Activated T-helper 17 cell treated with anti-CD3 and anti-CD28 coated beads, Interleukin-2, amount 50 U/mL, for 72 hours (primary cell): ENCODE results near the gene FBRS. TPM values are rescaled to one million over a fixed set of nuclear protein-coding genes. Genes with fewer than 3 reads are reported as not detected.

Source experiments
- ATAC-seq: fragments of 150-1000 bp; cut with Tn5 transposase; replicated peaks from 2 replicates; pipeline ENCODE4 v1.10.0; 2021; ENCODE audit warnings: mild to moderate bottlenecking, moderate library complexity
- H3K27ac Mint-ChIP-seq: one replicate; pipeline ENCODE4 v1.8.0; 2022; ENCODE audit warnings: mixed read lengths
- H3K27me3 Mint-ChIP-seq: one replicate; pipeline ENCODE4 v1.8.0; 2022; ENCODE audit warnings: mixed read lengths
- H3K36me3 Mint-ChIP-seq: one replicate; pipeline ENCODE4 v1.8.0; 2022; ENCODE audit warnings: low read depth, mild to moderate bottlenecking, mixed read lengths
- H3K4me1 Mint-ChIP-seq: one replicate; pipeline ENCODE4 v1.8.0; 2022; ENCODE audit warnings: mixed read lengths
- H3K4me3 Mint-ChIP-seq: one replicate; pipeline ENCODE4 v1.8.0; 2022; ENCODE audit warnings: mild to moderate bottlenecking, mixed read lengths
- H3K9me3 Mint-ChIP-seq: one replicate; pipeline ENCODE4 v1.8.0; 2022; ENCODE audit warnings: mixed read lengths
- total RNA-seq, 2 donors: library from RNA; stranded (reverse); gene quantifications; one replicate each; pipeline ENCODE4 v1.2.3, GENCODE V29; 2022

FBRS gene
- total RNA-seq, 2 donors from 2014 or later, result 92.6 to 140 TPM

- no peaks in the 10 kb centered on the region for H3K9me3 Mint-ChIP-seq
- no peaks in the 10 kb centered on the region for H3K27me3 Mint-ChIP-seq
- H3K27ac Mint-ChIP-seq, result no peak overlapping the region
- no peak overlapping the region for H3K4me3 Mint-ChIP-seq
- peaks cover 6% of the 10 kb centered on the region for H3K4me1 Mint-ChIP-seq
- ATAC-seq, result no peak
- peaks cover 81% of the 10 kb centered on the region for H3K36me3 Mint-ChIP-seq
These were observed 3.4 kb upstream of the FBRS start for GRCh38 chr16:30654856-30655255.

DNA sequence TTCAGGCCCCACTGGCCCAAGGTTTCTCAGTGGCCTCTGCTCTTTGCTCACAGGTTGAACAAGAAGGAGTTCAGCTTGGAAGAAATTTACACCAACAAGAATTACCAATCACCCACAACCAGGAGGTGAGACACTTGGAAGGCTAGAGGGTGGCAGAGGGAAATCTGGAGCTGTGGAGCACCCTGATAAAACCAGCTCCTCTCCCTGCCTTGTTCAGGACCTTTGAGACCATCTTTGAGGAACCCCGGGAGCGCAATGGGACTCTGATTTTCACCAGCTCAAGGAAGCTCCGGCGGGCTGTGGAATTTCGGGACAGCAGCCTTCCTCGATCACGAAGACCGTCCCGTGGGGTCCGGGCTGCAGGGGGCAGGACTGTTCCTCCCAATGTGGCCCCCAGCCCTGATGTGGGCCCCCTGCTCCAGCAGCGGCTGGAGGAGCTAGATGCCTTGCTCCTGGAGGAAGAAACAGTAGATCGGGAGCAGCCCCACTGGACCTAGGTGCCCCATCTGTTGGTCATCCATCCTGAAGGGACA lies 2.4 kb upstream of the FBRS start:
- no peaks in the 10 kb centered on the region for H3K27me3 Mint-ChIP-seq

DNA sequence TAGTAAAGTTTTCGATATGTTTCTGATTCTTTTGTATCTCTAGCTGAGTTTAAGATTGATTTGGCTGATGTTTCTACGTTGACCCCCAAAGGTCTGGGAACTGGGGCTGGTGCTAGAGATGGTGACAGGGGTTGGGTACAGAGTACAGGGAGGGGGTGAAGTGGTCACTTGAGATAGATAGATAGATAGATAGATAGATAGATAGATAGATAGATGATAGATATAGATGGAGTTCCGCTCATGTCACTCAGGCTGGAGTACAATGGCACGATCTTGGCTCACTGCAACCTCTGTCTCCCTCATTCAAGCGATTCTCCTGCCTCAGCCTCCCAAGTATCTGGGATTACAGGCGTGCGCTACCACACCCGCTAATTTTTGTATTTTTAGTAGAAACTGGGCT lies 1.8 kb upstream of the FBRS start:
- H3K27ac Mint-ChIP-seq, result peak overlapping the region; percentile 99
- H3K4me1 Mint-ChIP-seq, result peaks cover 16% of the 10 kb centered on the region
- peak overlapping the region; percentile 8 for H3K4me3 Mint-ChIP-seq
- no peaks in the 10 kb centered on the region for H3K9me3 Mint-ChIP-seq
- H3K36me3 Mint-ChIP-seq, result peaks cover 84% of the 10 kb centered on the region
- ATAC-seq, result no peak
- no peaks in the 10 kb centered on the region for H3K27me3 Mint-ChIP-seq

More for the DNA sequence above, 2.4 kb upstream of the FBRS start:
- Mint-ChIP-seq H3K9me3 (no peaks in the 10 kb centered on the region), H3K36me3 (peaks cover 82% of the 10 kb centered on the region), H3K4me1 (peaks cover 11% of the 10 kb centered on the region), H3K4me3 (peak overlapping the region; percentile 8), H3K27ac (peak overlapping the region; percentile 99)
- ATAC-seq, result no peak

GRCh38 chr16:30656974-30657865 lies 1.0 kb upstream of the FBRS start:
- ATAC-seq, result no peak
- H3K27me3 Mint-ChIP-seq, result no peaks in the 10 kb centered on the region
- H3K4me3 Mint-ChIP-seq, result peak overlapping the region; percentile 89
- no peaks in the 10 kb centered on the region for H3K9me3 Mint-ChIP-seq
- H3K4me1 Mint-ChIP-seq, result peaks cover 18% of the 10 kb centered on the region
- H3K27ac Mint-ChIP-seq, result peak overlapping the region; percentile 99
- H3K36me3 Mint-ChIP-seq, result peaks cover 84% of the 10 kb centered on the region

- Mint-ChIP-seq H3K4me3 (peak overlapping the region; percentile 89), H3K4me1 (peaks cover 27% of the 10 kb centered on the region), H3K27ac (peak overlapping the region; percentile 99), H3K27me3 (no peaks in the 10 kb centered on the region), H3K36me3 (peaks cover 89% of the 10 kb centered on the region), H3K9me3 (no peaks in the 10 kb centered on the region)
- peak; percentile 18 for ATAC-seq
These were observed 688 bp downstream of the FBRS start for GRCh38 chr16:30658731-30659506.

- ATAC-seq, result no peak
- Mint-ChIP-seq H3K27ac (peak overlapping the region; percentile 90), H3K4me3 (peak overlapping the region; percentile 89), H3K36me3 (peaks cover 86% of the 10 kb centered on the region), H3K9me3 (no peaks in the 10 kb centered on the region), H3K27me3 (no peaks in the 10 kb centered on the region), H3K4me1 (peaks cover 27% of the 10 kb centered on the region)
These were observed 1.5 kb downstream of the FBRS start for GRCh38 chr16:30659507-30660423.

DNA sequence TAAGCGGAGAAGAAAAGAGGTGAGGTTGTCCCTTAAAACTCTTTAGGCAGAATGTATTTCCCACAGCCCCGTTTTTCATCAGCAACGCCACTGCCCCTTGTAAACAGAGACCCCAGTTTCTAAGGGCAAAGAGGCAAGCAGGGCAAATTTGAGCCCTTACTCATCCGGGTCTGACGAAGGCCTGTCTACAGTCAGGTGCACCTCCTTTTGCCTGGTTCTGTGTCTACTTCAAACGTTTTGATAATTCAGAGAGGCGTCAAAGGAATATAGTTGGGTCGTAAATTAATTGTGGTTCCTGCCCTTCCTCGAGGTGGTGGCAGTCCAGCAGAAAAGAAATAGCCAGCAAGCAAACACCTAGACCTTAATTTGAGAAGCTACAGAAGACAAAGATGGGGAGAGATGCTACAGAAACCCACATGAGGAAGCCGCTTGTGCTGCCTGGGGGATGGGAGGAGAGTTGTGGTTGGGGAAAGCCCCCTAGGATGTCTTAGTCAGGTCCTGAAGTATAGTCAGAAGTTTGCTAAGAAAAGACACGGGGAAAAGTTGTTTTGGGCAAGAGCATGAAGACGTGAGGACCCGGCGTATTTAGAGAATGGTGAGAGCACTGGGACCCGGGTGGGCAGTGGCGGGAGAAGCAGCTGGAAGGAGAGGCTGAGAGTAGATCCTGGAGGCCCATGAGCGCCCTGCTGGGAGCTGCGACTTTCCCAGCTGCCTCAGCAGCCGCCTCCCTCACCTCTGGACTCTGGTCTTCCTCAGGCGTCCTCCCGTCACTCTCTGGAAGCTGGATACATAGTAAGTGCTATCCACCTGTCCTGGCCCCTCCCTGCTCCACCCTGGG lies 2.4 kb downstream of the FBRS start:
- peaks cover 27% of the 10 kb centered on the region for H3K4me1 Mint-ChIP-seq
- no peaks in the 10 kb centered on the region for H3K9me3 Mint-ChIP-seq
- ATAC-seq, result peak; percentile 33
- H3K4me3 Mint-ChIP-seq, result peak overlapping the region; percentile 89
- H3K36me3 Mint-ChIP-seq, result peaks cover 86% of the 10 kb centered on the region
- H3K27me3 Mint-ChIP-seq, result no peaks in the 10 kb centered on the region
- H3K27ac Mint-ChIP-seq, result peak overlapping the region; percentile 90

- no peaks in the 10 kb centered on the region for H3K9me3 Mint-ChIP-seq
- no peaks in the 10 kb centered on the region for H3K27me3 Mint-ChIP-seq
- H3K4me1 Mint-ChIP-seq, result peaks cover 27% of the 10 kb centered on the region
- ATAC-seq, result no peak
- H3K27ac Mint-ChIP-seq, result no peak overlapping the region
- peaks cover 86% of the 10 kb centered on the region for H3K36me3 Mint-ChIP-seq
- H3K4me3 Mint-ChIP-seq, result peak overlapping the region; percentile 89
These were observed 4.2 kb downstream of the FBRS start for GRCh38 chr16:30662449-30662848.

DNA sequence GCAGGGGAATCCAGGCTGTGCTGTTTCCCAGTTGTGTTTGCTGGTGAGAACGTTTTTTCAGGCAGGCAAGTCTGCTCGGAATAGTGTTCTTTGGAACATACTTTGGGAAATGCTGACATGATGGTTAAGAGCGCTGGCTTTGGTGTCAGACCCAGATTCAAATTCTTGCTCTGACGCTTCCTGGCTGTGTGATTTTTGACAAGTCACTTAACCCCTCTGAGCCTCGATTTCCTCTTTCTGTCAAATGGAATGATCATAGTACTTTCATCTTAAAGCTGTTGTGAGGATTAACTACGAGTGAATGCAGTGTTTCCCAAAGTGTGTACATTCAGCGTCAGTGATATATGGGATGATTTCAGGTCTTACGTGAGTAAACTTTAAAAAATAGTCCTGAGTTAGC lies 4.8 kb downstream of the FBRS start:
- Mint-ChIP-seq H3K27me3 (no peaks in the 10 kb centered on the region), H3K36me3 (peaks cover 88% of the 10 kb centered on the region), H3K9me3 (no peaks in the 10 kb centered on the region), H3K27ac (peak overlapping the region; percentile 90), H3K4me1 (peaks cover 31% of the 10 kb centered on the region), H3K4me3 (peak overlapping the region; percentile 89)
- ATAC-seq, result no peak

GRCh38 chr16:30663820-30664219 lies 5.6 kb downstream of the FBRS start:
- peak overlapping the region; percentile 89 for H3K4me3 Mint-ChIP-seq
- peak overlapping the region; percentile 90 for H3K27ac Mint-ChIP-seq
- H3K36me3 Mint-ChIP-seq, result peaks cover 84% of the 10 kb centered on the region
- no peaks in the 10 kb centered on the region for H3K9me3 Mint-ChIP-seq
- peaks cover 32% of the 10 kb centered on the region for H3K4me1 Mint-ChIP-seq
- no peaks in the 10 kb centered on the region for H3K27me3 Mint-ChIP-seq
- ATAC-seq, result no peak

DNA sequence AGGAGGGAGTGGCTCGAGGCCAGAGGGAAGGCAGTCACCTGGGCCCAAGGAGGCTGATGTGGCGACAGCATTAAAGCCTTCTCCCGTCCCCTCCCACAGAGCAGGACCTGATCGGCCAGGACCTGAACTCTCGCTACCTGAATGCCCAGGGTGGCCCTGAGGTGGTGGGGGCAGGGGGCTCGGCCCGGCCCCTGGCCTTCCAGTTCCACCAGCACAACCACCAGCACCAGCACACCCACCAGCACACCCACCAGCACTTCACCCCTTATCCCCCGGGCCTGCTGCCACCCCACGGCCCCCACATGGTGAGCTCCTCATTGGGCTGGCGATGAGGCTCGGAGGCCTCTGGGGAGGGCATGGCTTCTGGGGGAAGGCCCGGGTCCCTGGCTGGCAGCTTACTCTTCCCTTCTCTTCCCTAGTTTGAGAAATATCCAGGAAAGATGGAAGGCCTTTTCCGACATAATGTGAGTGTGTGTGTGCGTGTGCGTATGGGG lies 6.4 kb downstream of the FBRS start:
- no peaks in the 10 kb centered on the region for H3K27me3 Mint-ChIP-seq
- no peak overlapping the region for H3K4me3 Mint-ChIP-seq
- H3K36me3 Mint-ChIP-seq, result peaks cover 87% of the 10 kb centered on the region
- peaks cover 32% of the 10 kb centered on the region for H3K4me1 Mint-ChIP-seq
- H3K9me3 Mint-ChIP-seq, result no peaks in the 10 kb centered on the region
- no peak overlapping the region for H3K27ac Mint-ChIP-seq
- ATAC-seq, result no peak

DNA sequence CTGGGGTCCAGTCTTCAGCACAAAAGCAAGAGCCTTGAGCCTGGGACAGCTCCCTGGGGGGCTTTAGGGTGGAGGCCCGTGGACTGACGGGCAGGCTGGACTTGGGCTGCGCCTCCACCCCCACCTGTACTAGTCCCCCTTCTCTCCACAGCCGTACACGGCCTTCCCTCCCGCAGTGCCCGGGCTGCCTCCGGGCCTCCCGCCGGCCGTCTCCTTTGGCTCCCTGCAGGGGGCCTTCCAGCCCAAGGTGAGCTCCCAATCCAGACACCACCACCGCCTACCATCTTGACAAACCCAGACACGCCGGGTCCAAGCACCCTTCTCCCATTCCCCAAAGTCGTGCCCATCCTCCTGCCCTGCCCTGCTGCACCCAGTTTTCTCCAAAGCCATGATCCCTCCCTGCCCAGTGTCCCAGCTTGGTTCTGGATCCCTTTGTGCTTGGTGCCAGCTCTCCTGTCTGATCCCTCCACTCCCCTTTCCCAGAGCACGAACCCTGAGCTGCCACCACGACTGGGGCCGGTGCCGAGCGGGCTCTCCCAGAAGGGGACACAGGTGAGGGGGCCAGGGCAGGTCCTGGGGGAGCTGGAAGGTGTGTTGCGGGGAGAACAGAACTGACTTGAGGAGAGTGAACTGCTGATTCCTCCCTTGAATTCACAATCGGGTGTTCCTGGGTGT lies 7.1 kb downstream of the FBRS start:
- Mint-ChIP-seq H3K4me1 (peaks cover 32% of the 10 kb centered on the region), H3K4me3 (no peak overlapping the region), H3K36me3 (peaks cover 91% of the 10 kb centered on the region), H3K9me3 (no peaks in the 10 kb centered on the region), H3K27ac (no peak overlapping the region), H3K27me3 (no peaks in the 10 kb centered on the region)
- ATAC-seq, result no peak

DNA sequence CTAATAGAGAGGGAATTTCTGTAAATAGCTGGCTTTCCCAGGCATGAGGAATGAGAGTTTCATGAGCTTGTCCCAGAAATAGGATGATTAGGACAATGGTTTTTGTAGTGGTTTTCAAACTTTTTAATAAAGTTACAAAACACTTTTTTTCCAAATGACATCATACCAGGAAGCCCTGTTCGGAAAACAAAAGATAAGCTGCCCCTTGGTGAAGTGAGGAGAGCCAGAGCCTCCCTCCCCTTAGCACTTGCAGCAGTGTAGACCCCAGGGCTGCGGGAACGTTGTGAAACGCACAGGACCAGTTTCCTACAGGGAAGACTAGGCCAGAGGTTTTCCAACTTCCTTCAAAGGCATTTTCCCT lies 7.6 kb downstream of the FBRS start:
- peaks cover 29% of the 10 kb centered on the region for H3K4me1 Mint-ChIP-seq
- H3K36me3 Mint-ChIP-seq, result peaks cover 91% of the 10 kb centered on the region
- H3K4me3 Mint-ChIP-seq, result no peak overlapping the region
- ATAC-seq, result no peak
- no peak overlapping the region for H3K27ac Mint-ChIP-seq
- no peaks in the 10 kb centered on the region for H3K9me3 Mint-ChIP-seq
- no peaks in the 10 kb centered on the region for H3K27me3 Mint-ChIP-seq
